Stimulated activated CD8-positive, alpha-beta memory T cell treated with anti-CD3 and anti-CD28 coated beads, Interleukin-12 subunit alpha, Interleukin-12 subunit beta, amount 100 ng/mL, for 24 hours (primary cell): ENCODE results near the gene IFI27.
"Not testable (repeated sequence)": the region's sequence is repeated elsewhere in the genome, so short reads cannot be mapped to it uniquely, and the experiment has no call there.

Source experiments
- DNase-seq: peaks from one replicate; pipeline ENCODE4 v3.0.0-alpha.2; 2020; ENCODE audit errors: extremely low read depth

IFI27 gene

GRCh38 chr14:94110552-94111181 lies at the start of gene IFI27:
TSS of gene IFI27 (plus strand) at chr14:94110736.
- DNase-seq = no peak

GRCh38 chr14:94062344-94062940 lies 48.1 kb upstream of the IFI27 start:
- no peak for DNase-seq

DNA sequence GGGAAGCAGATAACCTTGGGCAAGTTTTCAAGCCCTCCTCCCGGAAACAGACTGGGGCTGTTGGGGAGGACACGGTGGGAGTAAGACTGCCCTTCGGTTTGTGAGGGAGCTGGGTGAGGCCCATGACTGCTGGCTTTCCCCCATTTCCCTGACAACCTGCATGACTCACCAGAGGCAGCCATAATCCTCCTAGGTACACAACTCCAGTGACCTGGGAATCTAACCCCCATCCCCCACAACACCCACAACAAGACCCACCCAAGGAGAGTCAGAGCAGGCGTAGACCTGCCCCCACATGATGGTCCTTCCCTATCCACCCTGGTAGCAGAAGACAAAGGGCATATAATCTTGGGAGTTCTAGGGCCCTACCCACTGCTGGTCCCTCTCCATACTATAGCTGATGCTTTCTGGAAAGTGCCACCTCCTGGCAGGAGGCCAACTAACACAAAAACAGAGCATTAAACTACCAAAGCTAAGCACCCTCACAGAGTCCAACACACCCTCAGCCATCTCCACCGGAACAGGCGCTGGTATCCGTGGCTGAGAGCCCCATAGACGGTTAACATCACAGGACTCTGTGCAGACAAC lies 44.4 kb upstream of the IFI27 start:
- no peak for DNase-seq

GRCh38 chr14:94072076-94072475 lies 38.5 kb upstream of the IFI27 start:
- not testable (repeated sequence) for DNase-seq

- DNase-seq = no peak
These were observed 36.0 kb upstream of the IFI27 start for GRCh38 chr14:94074534-94074933.

DNA sequence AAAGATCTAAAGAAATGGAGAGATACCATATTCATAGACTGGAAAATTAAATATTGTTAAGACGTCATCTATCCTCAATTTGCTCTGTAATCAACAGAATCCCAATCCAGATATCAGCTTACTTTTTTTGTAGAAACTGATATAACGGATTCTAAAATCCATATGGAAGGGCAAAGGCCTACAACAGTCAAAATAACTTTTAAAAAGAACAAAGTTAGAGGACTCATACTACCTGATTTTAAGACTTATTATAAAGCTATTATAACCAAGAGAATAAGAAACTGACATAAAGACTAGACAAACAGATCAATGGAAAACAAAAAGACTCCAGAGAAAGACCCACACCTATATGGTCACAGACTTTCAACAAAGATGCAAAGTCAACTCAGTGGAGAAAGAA lies 35.5 kb upstream of the IFI27 start:
- no peak for DNase-seq

DNA sequence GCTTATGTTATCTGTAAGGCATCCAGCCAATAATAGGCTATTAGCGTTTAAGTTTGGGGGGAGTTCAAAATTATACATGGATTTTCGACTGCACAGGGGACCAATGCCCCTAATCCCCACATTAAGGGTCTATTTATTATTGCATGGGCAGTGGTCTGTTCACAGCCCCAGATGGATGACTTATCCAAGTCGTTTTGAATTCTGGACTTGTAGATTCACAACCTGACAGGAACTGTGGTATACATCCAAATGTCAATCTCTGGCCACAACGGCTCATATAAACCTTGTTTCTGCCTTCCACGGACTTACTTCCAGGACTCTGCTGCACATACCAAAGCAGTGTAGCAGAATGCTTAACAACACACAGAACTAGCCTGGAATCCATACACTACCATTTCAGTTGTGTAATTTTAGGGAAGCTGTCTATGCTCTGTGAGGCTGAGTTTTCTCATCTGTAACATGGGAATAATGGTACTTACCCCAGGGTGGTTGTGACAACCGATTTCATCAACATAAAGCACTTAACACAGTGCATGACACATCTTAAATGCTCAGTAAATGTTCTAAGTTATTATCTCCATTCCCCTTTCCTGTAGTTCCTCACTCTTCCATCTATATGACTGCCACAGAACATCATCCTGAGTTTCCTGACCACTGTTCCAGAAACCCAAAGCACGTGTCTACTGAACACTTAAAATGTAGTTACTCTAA lies 33.3 kb upstream of the IFI27 start:
- no peak for DNase-seq

DNA sequence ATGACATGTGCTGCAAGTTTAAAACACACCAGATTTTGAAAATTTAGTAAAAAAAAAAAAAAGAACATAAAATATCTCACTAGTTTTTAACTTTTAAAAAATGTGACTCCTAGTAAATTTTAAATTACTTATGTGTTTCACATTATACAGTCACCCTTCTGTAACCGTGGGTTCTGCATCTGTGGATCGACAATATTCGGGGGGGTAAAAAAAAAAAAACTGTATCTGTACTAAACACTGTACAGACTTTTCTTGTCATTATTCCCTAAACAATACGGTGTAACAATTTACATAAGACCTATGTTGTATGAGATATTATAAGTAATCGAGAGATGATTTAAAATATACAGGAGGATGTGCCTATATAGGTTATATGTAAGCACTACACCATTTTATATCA lies 32.7 kb upstream of the IFI27 start:
- no peak for DNase-seq

- DNase-seq = no peak
These were observed 30.5 kb upstream of the IFI27 start for GRCh38 chr14:94079891-94080620.

DNA sequence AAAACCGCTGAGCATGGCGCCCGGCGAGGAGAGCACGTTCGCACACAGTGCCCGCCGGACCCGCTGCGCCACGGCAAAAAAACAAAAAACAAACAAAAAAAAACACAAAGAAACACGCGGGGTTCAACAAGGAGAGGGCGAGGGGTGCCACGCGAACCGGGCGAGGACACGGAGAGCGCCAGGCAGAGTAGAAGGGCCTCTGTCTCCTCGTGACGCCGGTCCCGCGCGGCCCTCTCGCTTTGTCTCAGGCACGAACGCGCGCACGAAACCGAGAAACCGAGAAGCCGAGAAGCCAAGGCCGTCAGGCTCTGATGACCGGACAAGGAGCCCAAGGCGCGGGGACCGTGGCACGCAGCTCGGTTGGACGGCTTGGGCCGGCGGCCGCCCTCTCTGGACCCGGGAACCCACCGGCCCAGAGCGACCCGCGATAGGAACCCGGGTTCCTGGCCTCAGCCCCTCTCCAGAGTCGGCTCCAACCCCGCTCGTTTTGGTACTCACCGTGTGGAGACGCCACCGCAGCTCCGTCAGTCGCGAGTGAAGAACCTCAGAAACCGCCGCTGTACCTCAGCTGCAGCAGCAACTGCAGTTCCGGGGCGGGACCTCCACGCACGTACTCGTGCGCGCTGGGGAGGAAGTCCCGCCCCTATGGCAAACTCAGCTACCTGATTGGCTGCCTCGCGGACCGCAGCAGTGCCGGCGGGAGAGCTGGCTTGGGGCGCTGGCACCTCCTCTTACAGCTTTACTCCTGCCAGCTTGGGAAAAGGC lies 29.7 kb upstream of the IFI27 start, which contains the start of the genes DDX24 and IFI27L1:
Gene DDX24, minus strand, starts transcription at position 582 of the 765 bp plus-strand sequence. CDS start 1,460 bp downstream, outside the sequence.
Gene IFI27L1, plus strand, starts transcription at position 690 of the 765 bp plus-strand sequence. CDS start 15,628 bp downstream, outside the sequence.
- peak; percentile 92 for DNase-seq

GRCh38 chr14:94081386-94081820 lies 29.1 kb upstream of the IFI27 start:
- DNase-seq = no peak

DNA sequence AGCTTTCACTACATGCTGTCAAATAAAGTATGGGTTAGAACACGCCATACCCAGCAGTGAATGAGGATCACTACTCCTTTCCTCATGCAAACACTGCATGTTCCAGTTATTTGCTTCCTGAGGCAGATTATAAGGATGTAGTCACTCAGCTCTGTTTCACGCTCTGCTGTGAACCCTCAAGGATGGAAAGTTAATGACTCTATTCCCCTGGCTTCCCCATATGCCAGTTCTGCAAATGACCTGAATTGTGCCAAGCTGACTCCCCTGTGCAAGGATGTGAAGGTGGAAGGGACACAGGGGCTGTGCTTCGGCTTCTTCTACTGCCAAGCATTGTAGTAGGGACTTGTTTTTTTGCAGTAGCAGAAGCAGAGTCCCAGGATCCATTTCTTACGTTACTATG lies 22.6 kb upstream of the IFI27 start:
- no peak for DNase-seq

DNA sequence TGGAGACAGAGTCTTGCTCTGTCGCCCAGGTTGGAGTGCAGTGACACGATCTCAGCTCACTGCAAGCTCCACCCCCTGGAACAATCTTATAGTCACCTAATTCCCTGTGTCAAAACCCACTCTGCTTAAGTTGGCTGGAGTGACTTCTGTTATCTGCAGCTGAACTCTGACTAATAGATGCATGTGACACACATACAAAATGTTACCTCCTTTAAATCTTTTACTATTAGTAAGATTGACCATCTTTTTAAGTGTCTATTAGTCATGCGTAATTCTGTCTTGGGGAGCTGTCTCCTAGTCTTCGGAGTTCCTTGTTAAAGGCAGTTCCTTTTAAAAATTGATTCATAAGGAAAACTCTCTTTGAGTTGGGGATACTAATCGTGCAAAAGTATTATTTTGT lies 22.0 kb upstream of the IFI27 start:
- no peak for DNase-seq

GRCh38 chr14:94089479-94089878 lies 21.1 kb upstream of the IFI27 start:
- DNase-seq = no peak

GRCh38 chr14:94093418-94093817 lies 17.1 kb upstream of the IFI27 start:
- DNase-seq = no peak

GRCh38 chr14:94097091-94097490 lies 13.4 kb upstream of the IFI27 start:
- DNase-seq = no peak

GRCh38 chr14:94098326-94098992 lies 12.1 kb upstream of the IFI27 start:
- no peak for DNase-seq

DNA sequence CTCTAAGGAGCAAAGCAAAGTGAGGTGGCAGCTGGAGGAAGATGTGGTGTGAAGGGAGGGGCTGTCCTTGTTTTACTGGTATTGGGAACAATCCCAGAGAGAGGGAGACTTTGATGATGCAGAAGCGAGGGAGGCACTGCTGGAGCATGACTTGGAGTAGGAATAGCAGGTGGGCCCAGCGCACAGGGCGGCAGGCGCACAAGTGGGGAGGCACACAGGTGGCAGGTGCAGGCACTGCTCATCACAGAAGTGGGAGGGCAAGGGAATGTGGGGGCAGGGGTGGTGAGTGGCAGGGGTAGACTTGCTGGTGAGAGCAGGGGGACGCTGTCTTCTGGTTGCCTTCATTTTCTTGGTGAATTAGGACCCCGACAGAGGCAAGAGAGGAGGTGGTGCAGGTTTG lies 11.5 kb upstream of the IFI27 start:
- DNase-seq = no peak

- DNase-seq = no peak
These were observed 9.7 kb upstream of the IFI27 start for GRCh38 chr14:94100847-94101246.

DNA sequence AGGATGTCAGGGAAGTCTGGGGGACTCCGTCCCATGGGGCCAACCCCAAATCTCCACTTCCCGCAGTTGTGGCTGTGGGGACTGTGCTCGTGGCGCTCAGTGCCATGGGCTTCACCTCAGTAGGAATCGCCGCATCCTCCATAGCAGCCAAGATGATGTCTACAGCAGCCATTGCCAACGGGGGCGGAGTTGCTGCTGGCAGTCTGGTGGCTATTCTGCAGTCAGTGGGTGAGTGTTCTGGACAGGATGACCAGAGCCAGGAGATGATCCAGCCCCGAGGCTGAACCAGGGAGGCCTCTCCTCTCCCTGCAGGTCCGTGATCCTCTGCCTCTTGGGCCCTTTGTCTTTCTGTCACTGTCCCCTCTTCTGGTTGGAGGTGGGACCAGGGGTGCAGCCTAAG lies 8.8 kb upstream of the IFI27 start:
- no peak for DNase-seq
